ENCODE results near the gene SIGLEC5.

Gene SIGLEC5

GRCh38 chr19:51565583-51565982 is 64.6 kb downstream of the SIGLEC5 start:
- H3K36me3 ChIP-seq (ENCODE audit: insufficient read depth, low read length), result no peaks in the 10 kb centered on the region
- 70% methylated on average over 4 of the region's 4 CpGs for WGBS
- no peaks in the 10 kb centered on the region for H3K9me3 ChIP-seq (ENCODE audit: insufficient read depth, low read depth, low read length)
- H3K27me3 ChIP-seq (ENCODE audit: insufficient read depth, low read length), result peaks cover 51% of the 10 kb centered on the region
- H3K4me1 ChIP-seq (ENCODE audit: insufficient read depth, low read length), result no peaks in the 10 kb centered on the region
- H3K9ac ChIP-seq (ENCODE audit: low read depth, low read length), result no peak overlapping the region
- H3K4me3 ChIP-seq (ENCODE audit: low read length), result no peak overlapping the region
- no peak overlapping the region for H3K27ac ChIP-seq (ENCODE audit: low read depth, low read length)

GRCh38 chr19:51564791-51565190 is 65.4 kb downstream of the SIGLEC5 start:
- Histone ChIP-seq H3K4me3 (ENCODE audit: low read length) (no peak overlapping the region), H3K4me1 (ENCODE audit: insufficient read depth, low read length) (no peaks in the 10 kb centered on the region), H3K36me3 (ENCODE audit: insufficient read depth, low read length) (no peaks in the 10 kb centered on the region), H3K9ac (ENCODE audit: low read depth, low read length) (no peak overlapping the region), H3K9me3 (ENCODE audit: insufficient read depth, low read depth, low read length) (no peaks in the 10 kb centered on the region), H3K27ac (ENCODE audit: low read depth, low read length) (no peak overlapping the region), H3K27me3 (ENCODE audit: insufficient read depth, low read length) (peaks cover 55% of the 10 kb centered on the region)
- WGBS, result 38% methylated on average over 6 of the region's 6 CpGs

All from HUES64 (cell line).